H1 (cell line): ENCODE data around the gene SLC2A10. TPM values are rescaled to one million over a fixed set of nuclear protein-coding genes. Genes with fewer than 3 reads are reported as not detected.

ENCODE experiments used
- CTCF ChIA-PET: fragments of 300-600 bp; sonication (Branson Sonifier 250); formaldehyde crosslinking; loops from one replicate; lab custom pipeline; 2021; ENCODE audit not compliant: partially characterized antibody; lab: Charles Lee
- POLR2A ChIA-PET: fragments of 300-600 bp; sonication (Branson Sonifier 250); formaldehyde crosslinking; loops from one replicate; lab custom pipeline; 2021; ENCODE audit warnings: inconsistent platforms; ENCODE audit not compliant: partially characterized antibody; lab: Charles Lee
- DNase-seq, 2 experiments: peaks; one replicate each; pipeline versions ENCODE4 v3.0.0 to v3.0.0-alpha.2; 2010 to 2022; ENCODE audit warnings: low spot score in 2 of 2, low read depth in 1 of 2, mixed read lengths in 1 of 2
- FAIRE-seq: peaks from 2 replicates; lab custom pipeline; 2011; peaks lifted over from hg19 to GRCh38; lab: Jason Lieb, UNC
- H2AFZ ChIP-seq: 2 replicates; pipeline ENCODE4 v1.8.1; 2012; ENCODE audit warnings: low read length, inconsistent platforms
- H2AK5ac ChIP-seq: 2 replicates; pipeline ENCODE4 v1.6.1; 2013; ENCODE audit warnings: low read depth, low read length
- H2BK120ac ChIP-seq: replicated peaks from 2 replicates; pipeline ENCODE3; 2013; ENCODE audit warnings: low read depth, low read length, inconsistent platforms
- H2BK12ac ChIP-seq: 2 replicates; pipeline ENCODE4 v1.6.1; 2013; ENCODE audit warnings: low read depth, low read length
- H2BK15ac ChIP-seq: 2 replicates; pipeline ENCODE4 v1.6.1; 2013; ENCODE audit warnings: low read length
- H2BK20ac ChIP-seq: 2 replicates; pipeline ENCODE4 v1.6.1; 2013; ENCODE audit warnings: low read length
- H2BK5ac ChIP-seq: 2 replicates; pipeline ENCODE4 v1.6.1; 2013; ENCODE audit warnings: low read depth, low read length
- H3K14ac ChIP-seq: 2 replicates; pipeline ENCODE4 v1.6.1; 2013; ENCODE audit warnings: inconsistent platforms; ENCODE audit not compliant: insufficient read length
- H3K18ac ChIP-seq: 2 replicates; pipeline ENCODE4 v1.6.1; 2013; ENCODE audit warnings: low read length; ENCODE audit errors: extremely low read depth
- H3K23ac ChIP-seq: 2 replicates; pipeline ENCODE4 v1.6.1; 2013; ENCODE audit warnings: inconsistent platforms; ENCODE audit not compliant: insufficient read length
- H3K23me2 ChIP-seq: 2 replicates; pipeline ENCODE4 v1.6.1; 2013; ENCODE audit warnings: low read depth, low read length
- H3K27ac ChIP-seq: 2 replicates; pipeline ENCODE4 v1.6.1; 2011; ENCODE audit warnings: low read depth, low read length, inconsistent platforms
- H3K27me3 ChIP-seq, 4 experiments: replicated peaks in 1 of 4; 1 replicate in 1 of 4; 2 replicates in 3 of 4; pipeline versions ENCODE4 v1.6.1 to v1.8.1; 2011 to 2013; ENCODE audit warnings: low read length in 3 of 4, mild to moderate bottlenecking in 3 of 4, inconsistent platforms in 2 of 4, mixed read lengths in 2 of 4, moderate library complexity in 1 of 4; ENCODE audit not compliant: control insufficient read depth in 3 of 4, insufficient read depth in 3 of 4; ENCODE audit errors: extremely low read depth in 1 of 4
- H3K36me3 ChIP-seq, 4 experiments: 2 replicates each; pipeline versions ENCODE4 v1.6.1 to v1.8.1; 2011 to 2013; ENCODE audit warnings: mild to moderate bottlenecking in 4 of 4, low read length in 3 of 4, moderate library complexity in 2 of 4, control low read depth in 1 of 4, inconsistent platforms in 1 of 4; ENCODE audit not compliant: insufficient read depth in 4 of 4, control insufficient read depth in 2 of 4
- H3K4ac ChIP-seq: replicated peaks from 2 replicates; pipeline ENCODE3; 2013; ENCODE audit warnings: low read length, low read depth, mixed read lengths, inconsistent platforms; ENCODE audit not compliant: insufficient read length
- H3K4me1 ChIP-seq, 4 experiments: replicated peaks in 1 of 4; 1 replicate in 1 of 4; 2 replicates in 3 of 4; pipeline versions ENCODE4 v1.6.1 to v1.8.1; 2011 to 2013; ENCODE audit warnings: low read length in 3 of 4, inconsistent platforms in 2 of 4, mixed read lengths in 1 of 4; ENCODE audit not compliant: insufficient read depth in 4 of 4, control insufficient read depth in 3 of 4
- H3K4me2 ChIP-seq, 2 experiments: 2 replicates each; pipeline versions ENCODE4 v1.6.1 to v1.8.1; 2011 to 2013; ENCODE audit warnings: low read depth in 2 of 2, low read length in 2 of 2, control low read depth in 1 of 2, inconsistent platforms in 1 of 2, mild to moderate bottlenecking in 1 of 2; ENCODE audit not compliant: insufficient read depth in 1 of 2
- H3K4me3 ChIP-seq, 4 experiments: fragments of 200-600, 300-600 bp in 1 of 4; sonication (generic), shearing (Covaris generic), sonication (Bioruptor Twin) in 1 of 4; 2 replicates each; pipeline versions ENCODE4 v1.5.1 to v1.8.1; 2011 to 2016; ENCODE audit warnings: low read length in 4 of 4, low read depth in 3 of 4, control low read depth in 2 of 4, inconsistent platforms in 2 of 4, mild to moderate bottlenecking in 2 of 4, mixed read lengths in 1 of 4, moderate library complexity in 1 of 4; ENCODE audit not compliant: insufficient read depth in 2 of 4; ENCODE audit errors: extremely low read depth in 1 of 4
- H3K56ac ChIP-seq: replicated peaks from 2 replicates; pipeline ENCODE3; 2013; ENCODE audit warnings: low read depth, mild to moderate bottlenecking, mixed read lengths, low read length, inconsistent platforms; ENCODE audit not compliant: insufficient read length
- H3K79me1 ChIP-seq: 2 replicates; pipeline ENCODE4 v1.6.1; 2013; ENCODE audit warnings: low read depth, low read length, control low read depth
- H3K79me2 ChIP-seq, 2 experiments: 2 replicates each; pipeline versions ENCODE4 v1.6.1 to v1.8.1; 2012 to 2013; ENCODE audit warnings: low read length in 2 of 2, mild to moderate bottlenecking in 2 of 2, inconsistent platforms in 1 of 2; ENCODE audit not compliant: insufficient read depth in 2 of 2, control insufficient read depth in 1 of 2
- H3K9ac ChIP-seq, 4 experiments: replicated peaks in 1 of 4; 1 replicate in 1 of 4; 2 replicates in 3 of 4; pipeline versions ENCODE4 v1.6.1 to v1.8.1; 2011 to 2013; ENCODE audit warnings: low read depth in 3 of 4, low read length in 3 of 4, control low read depth in 2 of 4, mild to moderate bottlenecking in 2 of 4, moderate library complexity in 2 of 4, inconsistent platforms in 1 of 4; ENCODE audit errors: extremely low read depth in 1 of 4
- H3K9me3 ChIP-seq, 2 experiments: 2 replicates each; pipeline versions ENCODE4 v1.6.1 to v1.8.1; 2012 to 2013; ENCODE audit warnings: mild to moderate bottlenecking in 2 of 2, moderate library complexity in 2 of 2, control low read depth in 1 of 2, inconsistent platforms in 1 of 2, low read depth in 1 of 2, low read length in 1 of 2, mixed read lengths in 1 of 2; ENCODE audit not compliant: insufficient read depth in 2 of 2
- H4K20me1 ChIP-seq, 2 experiments: replicated peaks in 1 of 2; 2 replicates each; pipeline versions ENCODE3 to v1.8.1; 2011 to 2013; ENCODE audit warnings: inconsistent platforms in 2 of 2, low read length in 2 of 2, mild to moderate bottlenecking in 1 of 2; ENCODE audit not compliant: insufficient read depth in 2 of 2, control insufficient read depth in 1 of 2
- H4K5ac ChIP-seq: 2 replicates; pipeline ENCODE4 v1.6.1; 2013; ENCODE audit warnings: low read length, low read depth, mixed read lengths, inconsistent platforms; ENCODE audit not compliant: insufficient read length
- H4K8ac ChIP-seq: 2 replicates; pipeline ENCODE4 v1.8.0; 2013; ENCODE audit warnings: mild to moderate bottlenecking, moderate library complexity, low read length, inconsistent platforms; ENCODE audit not compliant: insufficient read depth; ENCODE audit errors: extremely low read depth
- H4K91ac ChIP-seq: replicated peaks from 2 replicates; pipeline ENCODE3; 2013; ENCODE audit warnings: low read length, mixed read lengths, inconsistent platforms; ENCODE audit not compliant: insufficient read length
- ATF2 ChIP-seq: IDR thresholded peaks from 2 replicates; pipeline ENCODE4 v1.6.1; 2012; ENCODE audit warnings: low read length, inconsistent platforms
- POLR2AphosphoS5 ChIP-seq: IDR thresholded peaks from 2 replicates; pipeline ENCODE4 v1.6.1; 2011; ENCODE audit warnings: low read depth, low read length
- SAP30 ChIP-seq: fragments of 300-600 bp; sonication (generic); IDR thresholded peaks from 2 replicates; pipeline ENCODE4 v1.7.1; 2012; ENCODE audit warnings: low read length, moderate library complexity, mild to moderate bottlenecking, inconsistent platforms; ENCODE audit not compliant: insufficient read depth, insufficient replicate concordance
- WGBS, 2 experiments: shearing (Covaris generic) in 1 of 2; methylation state at CpG; one replicate each; pipeline versions ENCODE4 v1.1.6 to v1.1.7; 2013 to 2015; ENCODE audit warnings: low lambda C conversion rate in 2 of 2, mixed read lengths in 2 of 2, inconsistent platforms in 1 of 2, low coverage in 1 of 2, missing lambda C conversion rate in 1 of 2; ENCODE audit not compliant: insufficient replicate concordance in 2 of 2, insufficient coverage in 1 of 2, insufficient read length in 1 of 2; ENCODE audit errors: extremely low coverage in 1 of 2, missing lambda C conversion rate in 1 of 2; 5-methylcytosine and 5-hydroxymethylcytosine counted together
- polyA plus RNA-seq, 7 experiments: library from polyadenylated mRNA; depleted of rRNA in 3 of 7; stranded (reverse) in 5 of 7; unstranded in 2 of 7; fragments of >200 nt in 5 of 7; fragments of 200-250 nt in 2 of 7; gene quantifications; 1 replicate in 5 of 7; 2 replicates in 1 of 7; 4 replicates in 1 of 7; pipeline versions ENCODE4 v1.2.1 to v1.2.3, GENCODE V29; 2011 to 2013; ENCODE audit warnings: missing spikeins in 2 of 7, mixed read lengths in 2 of 7
- total RNA-seq: library from RNA; stranded (reverse); fragmentation: NEBNext Ultra II Directional; extraction: Animal tissue kit (Norgen Biotek cat#: 25700); gene quantifications from 2 replicates; pipeline ENCODE4 v1.2.1, GENCODE V29; 2021

Gene SLC2A10
- total and polyA plus RNA-seq, 2 of the 8 experiments (the other 6 are each of a cell fraction or from before 2014, with no cell fraction given), result 9.0 to 9.7 TPM

GRCh38 chr20:46701556-46701955, 7.9 kb upstream of the SLC2A10 start:
- no peak for DNase-seq
- no peak overlapping the region for H3K9ac ChIP-seq
- TF ChIP-seq SAP30, result no peak
- TF ChIP-seq POLR2AphosphoS5, result no peak
- TF ChIP-seq ATF2, result no peak

More at GRCh38 chr20:46701556-46701955, 7.9 kb upstream of the SLC2A10 start:
- Histone ChIP-seq H3K27ac (no peak overlapping the region), H2BK15ac (no peak overlapping the region), H4K20me1 (no peaks in the 10 kb centered on the region), H3K4me2 (no peak overlapping the region), H3K23ac (no peak overlapping the region), H3K27me3 (no peaks in the 10 kb centered on the region), H4K91ac (no peak overlapping the region), H2AFZ (peak overlapping the region; percentile 7; the same call in 1 of the 2 replicates), H3K9me3 (peaks cover 0 to 6% of the 10 kb centered on the region in 2 experiments; a peak in 2 of 4 replicates), H3K18ac (peak overlapping the region; percentile 74; the same call in 1 of the 2 replicates), H3K4me1 (peaks cover 0 to 18% (median 9%) of the 10 kb centered on the region in 4 experiments; a peak in 6 of 7 replicates), H2AK5ac (no peak overlapping the region), H2BK120ac (no peak overlapping the region), H2BK12ac (no peak overlapping the region; the same call in 1 of the 2 replicates), H4K8ac (no peak overlapping the region), H2BK5ac (peak overlapping the region; percentile 22; the same call in 1 of the 2 replicates), H3K14ac (no peak overlapping the region), H3K79me2 (no peaks in the 10 kb centered on the region), H2BK20ac (no peak overlapping the region), H3K4ac (no peak overlapping the region), H3K56ac (no peak overlapping the region), H3K36me3 (no peaks in the 10 kb centered on the region), H3K23me2 (no peaks in the 10 kb centered on the region), H4K5ac (no peak overlapping the region), H3K79me1 (no peaks in the 10 kb centered on the region), H3K4me3 (no peak overlapping the region)
- 87% methylated on average over 4 of the region's 4 CpGs; no CpG with 5 or more reads in 1 of the 2 experiments for WGBS, 2 experiments
- no peak for FAIRE-seq
- ChIA-PET POLR2A (interaction anchor here (0.8 to 4.7 kb wide), 3 partner anchors 9 to 19 kb away, joined by 4 to 22 read pairs (median 16); partner anchors contain the start of gene TP53RK), CTCF (interaction anchor here (0.6 to 2.0 kb wide), 6 partner anchors 8 to 400 kb away, joined by 3 to 6 read pairs (median 4); partner anchors contain the start of gene SLC2A10)
